HFFc6 (cell line): ENCODE results near the gene ZNF219. TPM values are rescaled to one million over a fixed set of nuclear protein-coding genes. Genes with fewer than 3 reads are reported as not detected.

Experiments
- DNase-seq: peaks from one replicate; pipeline ENCODE4 v3.0.0-alpha.2; 2018
- H3K27ac Mint-ChIP-seq: 2 replicates; pipeline ENCODE4 v1.8.0; 2020; ENCODE audit warnings: mild to moderate bottlenecking, mixed read lengths
- H3K27me3 Mint-ChIP-seq: 2 replicates; pipeline ENCODE4 v1.8.0; 2021; ENCODE audit warnings: mild to moderate bottlenecking, moderate library complexity, mixed read lengths; ENCODE audit not compliant: insufficient read depth
- H3K36me3 Mint-ChIP-seq: 2 replicates; pipeline ENCODE4 v1.8.0; 2021; ENCODE audit warnings: low read depth, mixed read lengths
- H3K4me1 Mint-ChIP-seq: 2 replicates; pipeline ENCODE4 v1.8.0; 2020; ENCODE audit warnings: low read depth, mixed read lengths
- H3K4me3 Mint-ChIP-seq: 2 replicates; pipeline ENCODE4 v1.8.0; 2020; ENCODE audit warnings: mild to moderate bottlenecking, moderate library complexity, mixed read lengths
- H3K9me3 Mint-ChIP-seq: 2 replicates; pipeline ENCODE4 v1.8.0; 2020; ENCODE audit warnings: mild to moderate bottlenecking, mixed read lengths
- CTCF ChIP-seq: fragments of 200-600 bp; sonication (generic); IDR thresholded peaks from 2 replicates; pipeline ENCODE4 v1.5.0; 2021; ENCODE audit warnings: antibody characterized with exemption, mild to moderate bottlenecking
- total RNA-seq, 6 experiments: library from RNA; stranded (reverse); fragmentation: NEBNext Ultra II Directional; extraction: Animal tissue kit (Norgen Biotek cat#: 25700); gene quantifications; 2 replicates in 1 of 6; 3 replicates in 5 of 6; pipeline ENCODE4 v1.2.3, GENCODE V29; 2021

The ZNF219 gene
- total RNA-seq, 6 experiments from 2014 or later = 5.3 to 11.2 (median 6.6) TPM

GRCh38 chr14:21093018-21093417 lies 5.4 kb downstream of the ZNF219 start:
- 0 out of 2 replicates have a peak, but pooled peaks cover 5% of the 10 kb centered on the region for H3K36me3 Mint-ChIP-seq
- TF ChIP-seq CTCF = no peak
- H3K9me3 Mint-ChIP-seq = no peaks in the 10 kb centered on the region
- H3K27ac Mint-ChIP-seq = no peak overlapping the region
- H3K27me3 Mint-ChIP-seq = peaks cover 7% of the 10 kb centered on the region
- no peak overlapping the region for H3K4me3 Mint-ChIP-seq
- peaks cover 35% of the 10 kb centered on the region for H3K4me1 Mint-ChIP-seq
- DNase-seq = no peak

GRCh38 chr14:21092273-21093011 lies 6.0 kb downstream of the ZNF219 start:
- peak overlapping the region; percentile 64; the same call in 1 of the 2 replicates for H3K27ac Mint-ChIP-seq
- H3K27me3 Mint-ChIP-seq = peaks cover 7% of the 10 kb centered on the region
- H3K36me3 Mint-ChIP-seq = 0 out of 2 replicates have a peak, but pooled peaks cover 5% of the 10 kb centered on the region
- TF ChIP-seq CTCF = peak; percentile 100
- peaks cover 40% of the 10 kb centered on the region for H3K4me1 Mint-ChIP-seq
- peak; percentile 45 for DNase-seq
- H3K4me3 Mint-ChIP-seq = no peak overlapping the region; the same call in 1 of the 2 replicates
- H3K9me3 Mint-ChIP-seq = no peaks in the 10 kb centered on the region

DNA sequence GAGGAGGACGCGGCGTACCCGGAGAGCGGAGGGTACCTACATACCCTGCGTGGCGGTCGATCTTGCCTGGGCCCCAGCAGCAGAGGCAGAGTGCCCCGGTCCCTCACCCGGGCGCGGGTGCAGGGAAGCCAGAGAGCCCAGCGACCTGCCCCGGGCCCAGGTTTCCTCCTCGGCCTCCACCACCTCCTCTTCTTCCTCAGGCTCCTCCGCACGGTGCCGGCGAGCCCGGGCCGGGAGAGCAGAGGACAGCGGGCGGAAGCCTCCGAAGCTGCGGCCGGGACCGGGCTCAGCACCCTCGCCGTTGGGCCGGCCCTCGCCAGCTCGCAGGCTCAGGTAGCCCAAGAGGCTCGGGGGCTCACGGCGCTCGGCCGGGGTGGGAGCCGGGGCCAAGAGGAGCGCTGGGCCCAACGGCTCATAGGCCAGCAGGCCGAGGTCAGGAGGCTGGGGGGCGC lies 6.6 kb downstream of the ZNF219 start:
- Mint-ChIP-seq H3K36me3 (peaks cover 6% of the 10 kb centered on the region), H3K27me3 (peaks cover 9% of the 10 kb centered on the region), H3K27ac (no peak overlapping the region), H3K9me3 (no peaks in the 10 kb centered on the region), H3K4me3 (no peak overlapping the region), H3K4me1 (peaks cover 40% of the 10 kb centered on the region)
- TF ChIP-seq CTCF = no peak
- DNase-seq = no peak

GRCh38 chr14:21090940-21091663 lies 7.4 kb downstream of the ZNF219 start:
- Mint-ChIP-seq H3K27me3 (peaks cover 11% of the 10 kb centered on the region), H3K27ac (no peak overlapping the region), H3K4me3 (no peak overlapping the region), H3K36me3 (peaks cover 14% of the 10 kb centered on the region), H3K4me1 (peaks cover 43% of the 10 kb centered on the region), H3K9me3 (no peaks in the 10 kb centered on the region)
- no peak for TF ChIP-seq CTCF
- DNase-seq = no peak

DNA sequence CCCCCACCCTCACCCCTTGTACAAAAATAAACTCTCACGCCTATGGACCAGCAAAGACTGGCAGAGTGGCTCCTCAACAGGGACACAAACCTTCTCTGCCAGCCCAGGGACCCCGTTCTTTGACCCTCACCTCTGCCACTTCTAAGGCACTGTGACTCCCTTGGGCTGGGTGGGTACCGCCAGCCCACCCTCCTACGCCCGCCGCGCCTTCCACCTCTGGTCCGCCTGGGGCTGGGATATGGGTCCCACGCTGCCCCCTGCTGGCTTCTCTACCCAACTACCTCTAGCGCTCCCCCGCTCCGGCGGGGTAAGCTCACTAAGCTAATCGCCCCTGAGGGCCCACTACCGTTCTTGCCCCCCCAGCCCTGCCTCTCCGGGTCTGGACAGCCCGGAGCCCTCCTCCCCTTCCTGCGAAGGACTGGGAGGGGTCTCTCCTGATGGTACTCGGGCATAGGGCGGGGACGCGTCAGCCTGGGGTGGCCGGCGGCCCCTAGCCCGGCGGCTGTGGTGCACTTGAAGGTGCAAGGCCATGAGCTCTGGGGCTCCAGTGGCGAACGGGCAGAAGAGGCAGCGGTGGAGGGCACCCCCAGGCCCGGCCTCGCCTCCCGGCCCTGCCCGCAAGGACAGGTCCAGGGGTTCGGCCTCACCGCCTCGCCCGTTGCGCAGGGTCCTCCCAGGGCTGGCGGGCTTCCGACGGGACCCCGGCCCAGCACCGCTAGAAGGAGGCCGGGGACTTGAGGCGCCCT lies 8.1 kb downstream of the ZNF219 start:
- DNase-seq = no peak
- no peak overlapping the region for H3K27ac Mint-ChIP-seq

More for the DNA sequence above, 8.1 kb downstream of the ZNF219 start:
- H3K27me3 Mint-ChIP-seq = peaks cover 14% of the 10 kb centered on the region
- no peaks in the 10 kb centered on the region for H3K9me3 Mint-ChIP-seq
- H3K4me1 Mint-ChIP-seq = peaks cover 43% of the 10 kb centered on the region
- H3K36me3 Mint-ChIP-seq = peaks cover 21% of the 10 kb centered on the region
- TF ChIP-seq CTCF = peak; percentile 80
- H3K4me3 Mint-ChIP-seq = no peak overlapping the region
